Peyer's patch (tissue), 4 donors: ENCODE results near the gene CLP1.

Source experiments
- CTCF ChIP-seq, 6 experiments: fragments of 450-650 bp in 4 of 6; fragments of 200-600 bp in 2 of 6; sonication (generic) in 1 of 6; IDR thresholded peaks; one replicate each; pipeline ENCODE4 v1.5.1; 2017 to 2019; ENCODE audit warnings: antibody characterized with exemption in 6 of 6, mild to moderate bottlenecking in 3 of 6, moderate library complexity in 1 of 6
- POLR2A ChIP-seq, 2 donors: fragments of 450-650 bp; IDR thresholded peaks; one replicate each; pipeline ENCODE4 v1.5.1; 2017; ENCODE audit warnings: antibody characterized with exemption in 2 of 2, mild to moderate bottlenecking in 2 of 2, moderate library complexity in 2 of 2

- TF ChIP-seq CTCF (IDR thresholded peaks at IDR 0.05), result no peak
- TF ChIP-seq POLR2A (IDR thresholded peaks at IDR 0.05), result no peak
Observed at GRCh38 chr11:57681168-57681567, 23.6 kb downstream of the CLP1 start.
